Measurements from ENCODE around the gene HSD17B14. TPM values are rescaled to one million over a fixed set of nuclear protein-coding genes. Genes with fewer than 3 reads are reported as not detected.
"Not testable (repeated sequence)": the region's sequence is repeated elsewhere in the genome, so short reads cannot be mapped to it uniquely, and the experiment has no call there.

Gene HSD17B14
- total and polyA plus RNA-seq, 4 donors, result 3.7 to 12.6 (median 8.1) TPM

GRCh38 chr19:48877855-48878195 lies 41.5 kb upstream of the HSD17B14 start (continued):
- TF ChIP-seq ZBTB33 (IDR thresholded peaks at IDR 0.05) (no peak), MAX (IDR thresholded peaks at IDR 0.05) (no peak), EGR1 (IDR thresholded peaks at IDR 0.05; ENCODE audit: low read depth in 2 of 2) (no peak), HNF4A (conservative IDR thresholded peaks at IDR 0.05) (no peak)

- WGBS, result 85% methylated on average over 30 of the region's 30 CpGs
- peak; percentile 53 for DNase-seq (ENCODE audit: low spot score)
- H3K27ac ChIP-seq (ENCODE audit: low read depth in 1 of 2, low read length in 2 of 2), result peak overlapping the region; percentile 99 to 100
- H3K9me3 ChIP-seq (ENCODE audit: control insufficient read depth in 4 of 4, low read length in 3 of 4); H3K4me3 ChIP-seq (ENCODE audit: low read depth in 1 of 3, low read length in 3 of 3); H3K9ac ChIP-seq (ENCODE audit: low read depth in 1 of 2, low read length in 2 of 2); H3K27me3 ChIP-seq (ENCODE audit: control insufficient read depth in 4 of 4, insufficient read depth in 4 of 4, low read length in 3 of 4): not testable (repeated sequence)
- H3K4me1 ChIP-seq (ENCODE audit: control insufficient read depth in 4 of 4, insufficient read depth in 4 of 4, low read length in 3 of 4), result peaks cover 1 to 30% (median 18%) of the 10 kb centered on the region in 4 donors
- H3K36me3 ChIP-seq (ENCODE audit: control insufficient read depth in 4 of 4, insufficient read depth in 3 of 4, low read depth in 1 of 4, low read length in 3 of 4), result peaks cover 0 to 14% (median 10%) of the 10 kb centered on the region in 4 donors
Observed at GRCh38 chr19:48876043-48876981, 40.0 kb upstream of the HSD17B14 start.

GRCh38 chr19:48874303-48875135 lies 38.2 kb upstream of the HSD17B14 start:
- peak overlapping the region; percentile 30 to 94 (median 62) for H3K4me3 ChIP-seq (ENCODE audit: low read depth in 1 of 3, low read length in 3 of 3)
- DNase-seq (ENCODE audit: low spot score), result peak; percentile 76
- peaks cover 1 to 30% (median 18%) of the 10 kb centered on the region in 4 donors for H3K4me1 ChIP-seq (ENCODE audit: control insufficient read depth in 4 of 4, insufficient read depth in 4 of 4, low read length in 3 of 4)
- peaks cover 0 to 14% (median 10%) of the 10 kb centered on the region in 4 donors for H3K36me3 ChIP-seq (ENCODE audit: control insufficient read depth in 4 of 4, insufficient read depth in 3 of 4, low read depth in 1 of 4, low read length in 3 of 4)
- no peaks in the 10 kb centered on the region for H3K9me3 ChIP-seq (ENCODE audit: control insufficient read depth in 4 of 4, low read length in 3 of 4)
- H3K27ac ChIP-seq (ENCODE audit: low read depth in 1 of 2, low read length in 2 of 2), result peak overlapping the region; percentile 99 to 100
- 52% methylated on average over 17 of the region's 17 CpGs for WGBS
- peak overlapping the region; percentile 54 to 83 for H3K9ac ChIP-seq (ENCODE audit: low read depth in 1 of 2, low read length in 2 of 2)
- no peaks in the 10 kb centered on the region for H3K27me3 ChIP-seq (ENCODE audit: control insufficient read depth in 4 of 4, insufficient read depth in 4 of 4, low read length in 3 of 4)
- TF ChIP-seq FOXA2 (IDR thresholded peaks at IDR 0.05) (no peak), TAF1 (conservative IDR thresholded peaks at IDR 0.05) (no peak), CTCF (IDR thresholded peaks at IDR 0.05; ENCODE audit: low read depth, low read length, missing input control) (no peak), ATF3 (IDR thresholded peaks at IDR 0.05) (no peak), YY1 (IDR thresholded peaks at IDR 0.05) (no peak), RXRA (IDR thresholded peaks at IDR 0.05) (no peak), FOXA1 (IDR thresholded peaks at IDR 0.05) (no peak), REST (IDR thresholded peaks at IDR 0.05) (no peak), RAD21 (IDR thresholded peaks at IDR 0.05) (no peak), HNF4A (conservative IDR thresholded peaks at IDR 0.05) (no peak), GABPA (IDR thresholded peaks at IDR 0.05 in 1 of 2, conservative IDR thresholded peaks at IDR 0.05 in 1 of 2) (no peak), JUND (IDR thresholded peaks at IDR 0.05) (no peak)
